HG03432 (cell line): ENCODE measurements around the gene RTKN.
"Not testable (repeated sequence)": the region's sequence is repeated elsewhere in the genome, so short reads cannot be mapped to it uniquely, and the experiment has no call there.

Source experiments
- ATAC-seq: cut with Tn5 transposase; IDR thresholded peaks from one replicate; pipeline ENCODE4 v1.9.1; 2021; ENCODE audit warnings: mild to moderate bottlenecking, moderate library complexity; ENCODE audit not compliant: unreplicated experiment

RTKN gene

DNA sequence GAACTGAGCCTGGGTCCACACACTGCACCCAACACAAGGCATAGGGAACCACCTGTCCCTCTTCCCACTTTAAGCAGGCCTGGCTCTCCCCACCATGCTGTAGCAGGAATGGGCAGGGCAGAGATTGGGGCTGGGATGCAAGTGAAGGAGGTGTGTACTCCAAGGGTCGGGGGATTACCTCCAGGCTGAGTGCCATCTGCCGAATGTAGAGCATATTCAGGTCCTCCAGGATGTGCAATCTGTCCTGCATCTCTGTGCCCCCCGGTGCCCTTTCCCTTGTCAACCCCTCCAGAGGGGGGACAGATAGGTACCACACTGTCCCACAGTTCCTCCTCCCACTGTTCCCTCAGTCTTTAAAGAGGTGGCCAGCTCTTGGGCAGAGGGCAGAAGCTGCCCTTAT, 2.4 kb downstream of the RTKN start:
- no peak for ATAC-seq

DNA sequence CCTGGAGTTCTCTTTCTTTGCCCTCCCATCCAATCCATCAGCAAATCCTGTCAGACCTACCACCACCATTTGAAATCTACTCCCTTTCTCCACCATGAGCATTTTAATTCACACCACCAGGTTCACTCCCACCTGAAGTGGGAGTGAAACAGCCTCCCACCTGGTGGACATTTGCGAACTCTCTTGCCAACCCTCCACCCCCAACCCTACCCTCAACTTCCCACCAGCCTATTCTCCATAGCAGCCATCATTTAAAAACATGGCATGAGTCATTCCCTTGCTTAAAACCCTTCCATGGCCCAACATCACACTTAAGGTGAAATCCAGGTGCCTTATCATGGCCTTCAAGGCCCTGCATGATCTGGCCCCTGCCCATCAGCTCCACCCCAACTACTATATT, 3.5 kb downstream of the RTKN start:
- ATAC-seq, result no peak

DNA sequence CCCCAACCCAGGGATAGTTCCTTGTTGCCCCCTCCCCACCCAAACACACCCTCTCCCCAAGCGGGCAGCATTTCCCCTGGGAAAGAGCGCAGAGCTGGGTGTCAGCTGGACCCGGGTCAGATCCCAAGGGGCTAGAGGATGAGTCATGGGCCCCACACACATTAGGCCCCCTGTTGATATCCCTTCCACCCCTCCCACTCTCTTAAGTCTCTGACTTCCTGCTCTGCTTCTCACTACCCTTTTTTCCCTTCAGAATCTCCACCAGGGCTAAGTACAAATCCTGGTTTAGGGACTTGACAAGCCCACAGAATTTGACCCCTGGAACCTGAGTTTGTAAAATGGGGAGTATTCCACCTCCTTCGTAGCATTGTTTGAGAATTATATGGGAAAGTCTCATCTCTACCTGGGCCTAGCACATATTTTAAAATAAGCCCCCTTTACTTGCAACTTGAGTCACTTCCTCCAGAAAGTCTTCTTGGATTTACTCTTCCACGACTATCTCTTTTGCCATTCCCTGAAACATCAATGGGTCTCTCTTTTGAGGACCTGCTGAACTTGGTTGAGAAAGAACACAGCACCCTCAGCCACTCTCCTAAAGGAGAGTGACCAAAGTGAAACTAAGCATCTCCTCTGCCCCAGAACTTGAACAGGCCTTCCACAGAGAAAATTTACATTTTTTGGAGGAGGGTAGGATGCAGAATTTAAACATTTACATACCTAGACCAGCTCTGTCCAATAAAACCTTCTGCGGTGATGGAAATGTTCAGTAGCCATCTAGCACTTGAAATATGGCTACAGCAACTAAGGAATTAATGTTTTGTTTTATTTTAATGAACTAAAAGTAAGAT, 4.7 kb downstream of the RTKN start:
- ATAC-seq, result no peak

DNA sequence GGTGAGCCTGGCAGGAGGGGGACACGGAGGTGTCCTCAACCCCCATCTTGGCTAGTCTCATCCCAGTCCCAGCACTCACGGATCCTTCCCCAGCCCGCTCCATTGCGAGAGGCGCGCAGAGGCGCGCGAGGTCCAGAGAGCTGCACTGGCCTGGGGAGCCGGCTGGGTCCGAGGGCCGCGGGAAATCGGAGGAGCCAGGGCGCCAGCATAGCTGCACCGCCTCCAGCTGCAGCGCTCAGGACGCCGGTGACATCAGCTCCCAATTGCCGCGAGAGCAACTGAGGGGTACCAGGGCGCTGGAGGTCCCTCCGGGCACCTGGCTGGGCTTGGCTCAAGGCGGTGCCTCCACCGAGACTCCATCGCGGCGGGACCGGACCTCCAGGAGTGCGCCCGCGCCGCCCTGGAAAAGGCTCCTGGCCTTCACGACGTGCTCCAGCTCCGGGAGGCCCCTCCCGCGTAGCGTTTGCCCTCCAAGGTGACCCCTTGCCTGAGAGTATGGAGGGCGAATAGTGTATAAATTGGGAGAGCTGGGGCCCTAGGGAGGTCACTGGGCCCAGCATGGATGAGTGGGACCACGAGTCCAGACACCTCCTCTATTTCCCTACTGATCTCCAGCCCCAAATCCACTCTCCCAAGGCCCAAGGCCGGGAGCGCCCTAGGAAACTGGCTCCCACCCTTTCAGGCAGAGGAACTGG, 5.5 kb downstream of the RTKN start:
- no peak for ATAC-seq

DNA sequence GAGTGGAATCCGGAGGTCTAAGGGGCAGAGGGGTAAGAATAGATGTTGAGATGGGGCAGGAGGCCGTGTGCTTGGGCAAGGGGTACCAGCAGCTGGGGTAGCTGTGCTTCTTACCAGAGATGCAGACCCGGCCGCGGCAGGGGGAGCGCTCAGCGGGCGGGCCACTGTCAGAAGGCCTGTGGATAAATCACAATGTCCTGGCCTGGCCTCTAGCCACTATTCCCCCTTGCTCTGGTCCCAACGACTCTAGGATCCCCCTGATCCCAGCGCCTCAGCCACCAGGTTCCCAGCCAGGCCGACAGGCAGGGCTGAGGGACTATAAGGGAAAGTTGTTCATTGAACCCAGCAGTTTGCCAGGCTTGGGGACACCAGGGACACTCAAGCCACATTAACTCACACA, 11.2 kb downstream of the RTKN start:
- ATAC-seq, result no peak

DNA sequence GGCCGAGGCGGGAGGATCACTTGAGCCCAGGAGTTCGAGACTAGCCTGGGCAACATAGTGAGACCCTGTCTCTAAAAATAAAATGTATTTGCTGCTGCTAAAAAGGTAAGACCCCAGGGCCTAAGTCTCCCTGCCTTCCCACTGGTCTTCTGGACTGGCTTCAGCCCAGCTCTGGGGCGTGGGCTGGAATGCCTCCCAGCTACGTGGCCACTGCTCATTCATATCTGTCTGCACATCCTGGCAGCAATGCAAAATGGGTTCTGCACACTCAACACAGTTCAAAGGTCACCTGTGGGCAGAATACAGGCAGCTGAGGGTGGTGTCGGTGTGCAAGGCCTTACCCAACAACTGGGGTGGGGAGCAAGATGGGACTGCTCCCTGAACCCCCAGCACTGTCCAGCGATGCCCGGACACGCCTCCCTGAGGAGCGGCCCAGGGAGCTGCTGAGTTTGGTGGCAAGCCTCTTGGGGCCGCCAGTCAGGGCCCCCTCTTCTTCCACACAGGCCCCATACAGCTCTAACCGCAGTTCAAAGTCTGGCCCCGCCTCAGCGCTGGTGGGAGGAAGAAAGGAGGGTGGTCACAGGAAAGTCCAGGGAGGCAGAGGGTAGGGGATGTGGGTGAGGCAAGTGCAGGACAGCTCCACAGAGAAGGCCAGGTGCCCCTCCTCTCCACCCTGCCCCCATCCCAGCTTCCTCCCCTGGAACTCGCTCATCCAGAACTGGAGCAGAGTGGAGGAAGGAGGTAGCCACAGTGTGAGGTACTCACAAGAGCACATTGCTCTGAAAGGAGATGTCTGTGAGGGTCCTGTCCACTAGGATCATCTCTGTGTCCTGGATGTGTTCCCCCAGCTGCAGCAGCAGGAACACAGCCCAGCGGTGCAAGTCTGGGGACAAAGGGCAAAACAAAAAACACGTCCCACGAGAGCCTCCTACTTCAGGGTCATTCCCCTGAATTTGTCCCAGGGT, 12.0 kb downstream of the RTKN start:
- no peak for ATAC-seq

DNA sequence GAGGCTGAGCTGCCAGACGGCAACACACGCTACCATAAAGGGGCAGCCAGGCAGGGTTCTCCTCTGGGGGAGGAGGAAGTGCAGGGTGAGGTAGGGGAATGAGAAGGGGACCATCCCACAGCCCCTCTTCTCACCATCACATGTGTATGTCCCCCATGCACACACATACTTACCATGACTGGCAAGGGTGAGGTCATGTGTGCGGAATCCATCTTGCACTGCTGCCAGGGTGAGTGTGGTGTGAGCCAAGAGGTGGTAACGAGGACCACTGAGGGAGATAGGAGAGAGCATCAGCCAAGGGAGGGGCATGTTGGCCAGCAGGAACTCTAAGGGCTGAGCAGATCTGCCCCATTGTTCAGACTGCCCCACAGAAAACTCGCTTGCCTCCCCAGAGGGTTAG, 13.1 kb downstream of the RTKN start:
- ATAC-seq, result no peak

DNA sequence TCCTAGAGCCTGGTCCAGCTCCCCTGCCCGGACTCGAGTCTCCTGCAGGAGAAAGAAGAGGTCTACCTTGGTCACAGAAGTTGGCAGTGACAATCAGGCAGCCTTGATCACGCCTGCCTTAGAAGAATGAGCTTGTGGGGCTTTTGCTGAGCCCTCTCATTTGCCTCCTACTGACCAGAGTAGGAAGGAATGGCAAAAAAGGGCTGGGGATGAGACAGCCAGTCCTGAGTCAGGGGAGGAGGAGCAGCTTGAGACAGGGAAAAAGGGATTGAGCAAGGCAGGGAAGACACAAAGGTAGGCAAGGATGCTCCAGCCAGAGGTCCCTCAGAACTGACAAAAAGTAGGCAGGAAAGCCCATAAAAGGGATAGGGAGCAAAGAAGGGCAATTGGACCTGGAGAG, 14.2 kb downstream of the RTKN start:
- ATAC-seq, result no peak

DNA sequence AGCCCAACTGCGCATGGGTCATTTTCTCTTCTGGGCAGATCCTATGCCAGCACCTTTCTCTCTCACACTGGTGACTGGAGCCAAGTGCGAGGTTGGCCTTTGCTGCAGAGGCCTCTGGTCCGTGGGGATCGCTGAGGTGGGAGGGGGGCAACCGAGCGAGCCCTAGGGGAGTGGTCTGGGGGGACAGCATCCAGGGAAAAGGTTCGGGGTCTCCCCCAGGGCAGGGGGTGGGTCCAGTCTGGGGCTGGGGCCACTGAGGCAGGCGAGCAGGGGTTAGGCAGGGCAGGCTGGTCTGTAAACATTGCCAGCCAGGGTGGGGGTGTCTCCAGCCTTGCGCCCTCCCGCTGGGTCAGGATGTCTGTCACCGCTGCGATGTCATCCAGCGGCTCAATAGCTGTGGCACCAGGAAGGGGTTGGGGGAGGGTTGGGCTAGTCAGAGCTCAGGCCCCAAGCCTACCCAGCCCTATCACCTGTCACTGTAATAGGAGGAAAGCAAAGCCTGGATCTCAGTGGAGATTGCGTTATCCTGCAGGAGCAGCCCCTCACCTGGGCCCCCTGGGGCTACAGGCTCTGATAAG, 15.5 kb downstream of the RTKN start:
- no peak for ATAC-seq

DNA sequence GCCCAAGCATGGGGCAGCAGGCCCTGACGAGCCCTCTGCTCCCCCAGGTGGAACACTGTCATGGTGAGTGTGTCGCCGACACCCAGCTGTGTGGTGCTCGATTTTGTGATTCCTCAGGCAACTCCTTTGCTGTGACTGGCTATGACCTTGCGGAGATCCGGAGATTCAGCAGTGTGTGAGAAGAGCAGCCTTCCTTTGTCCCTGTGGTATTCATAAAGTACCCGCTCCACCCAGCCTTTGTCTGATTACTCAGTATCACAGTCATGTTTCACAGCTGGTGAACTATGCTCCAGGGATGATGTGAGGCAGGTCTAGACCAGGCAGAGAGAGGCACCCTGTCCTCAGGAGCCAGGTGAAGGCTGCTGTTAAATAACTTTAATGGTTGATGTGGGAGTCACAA, 16.2 kb downstream of the RTKN start:
- ATAC-seq, result no peak

DNA sequence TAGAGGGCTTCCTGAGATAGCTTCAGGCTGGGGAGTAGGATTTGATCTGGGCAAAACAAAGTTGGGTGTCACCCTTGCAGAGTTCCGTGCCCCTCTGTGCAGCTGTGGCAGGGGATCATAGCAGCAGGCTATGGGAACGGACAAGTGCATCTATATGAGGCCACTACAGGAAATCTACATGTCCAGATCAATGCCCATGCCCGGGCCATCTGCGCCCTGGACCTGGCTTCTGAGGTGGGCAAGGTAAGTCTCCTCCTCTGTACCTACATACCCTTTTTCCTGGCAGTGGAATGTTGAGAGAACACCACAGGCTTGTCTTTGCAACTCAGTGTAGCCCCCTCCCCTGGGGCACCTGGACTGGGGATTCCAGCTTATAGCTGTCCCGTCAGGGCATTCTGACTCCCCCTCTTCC, 16.7 kb downstream of the RTKN start:
- no peak for ATAC-seq

DNA sequence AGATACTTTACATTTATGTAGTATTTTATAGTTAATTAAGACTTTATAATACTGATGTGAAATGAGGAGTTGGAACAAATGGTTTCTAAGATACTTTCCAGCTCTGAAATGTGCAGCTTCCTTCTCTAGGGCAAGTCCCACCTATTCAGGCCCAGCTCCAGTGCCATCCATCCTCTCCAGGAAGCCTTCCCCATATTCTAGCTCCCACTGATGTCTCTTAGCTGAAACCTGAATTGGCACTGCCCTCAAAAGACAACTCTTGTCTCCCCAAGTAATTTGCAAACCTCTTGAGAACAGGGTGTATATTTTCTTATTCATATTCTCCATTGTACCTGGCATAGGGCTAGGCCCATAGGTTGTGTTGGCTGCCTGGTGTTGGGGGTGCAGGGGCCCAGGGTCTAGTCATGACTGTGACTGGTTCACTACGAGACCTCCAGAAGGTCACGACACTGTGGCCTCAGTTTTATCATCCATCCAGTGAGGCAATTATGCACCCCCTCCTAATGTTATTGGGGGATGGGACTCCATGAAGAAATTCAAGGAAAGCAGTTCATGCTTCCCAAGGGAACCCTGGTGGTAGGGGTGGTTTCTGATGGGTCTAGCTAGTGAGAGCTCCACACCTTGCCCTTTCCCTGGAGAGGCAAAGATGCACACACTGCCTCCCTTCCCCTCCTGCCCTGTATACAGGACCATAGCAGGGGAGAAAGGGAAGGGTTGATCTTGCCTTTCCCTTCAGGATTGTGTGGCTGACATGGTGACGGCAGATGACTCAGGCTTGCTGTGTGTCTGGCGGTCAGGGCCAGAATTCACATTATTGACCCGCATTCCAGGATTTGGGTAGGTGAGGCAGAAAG, 17.4 kb downstream of the RTKN start:
- no peak for ATAC-seq

DNA sequence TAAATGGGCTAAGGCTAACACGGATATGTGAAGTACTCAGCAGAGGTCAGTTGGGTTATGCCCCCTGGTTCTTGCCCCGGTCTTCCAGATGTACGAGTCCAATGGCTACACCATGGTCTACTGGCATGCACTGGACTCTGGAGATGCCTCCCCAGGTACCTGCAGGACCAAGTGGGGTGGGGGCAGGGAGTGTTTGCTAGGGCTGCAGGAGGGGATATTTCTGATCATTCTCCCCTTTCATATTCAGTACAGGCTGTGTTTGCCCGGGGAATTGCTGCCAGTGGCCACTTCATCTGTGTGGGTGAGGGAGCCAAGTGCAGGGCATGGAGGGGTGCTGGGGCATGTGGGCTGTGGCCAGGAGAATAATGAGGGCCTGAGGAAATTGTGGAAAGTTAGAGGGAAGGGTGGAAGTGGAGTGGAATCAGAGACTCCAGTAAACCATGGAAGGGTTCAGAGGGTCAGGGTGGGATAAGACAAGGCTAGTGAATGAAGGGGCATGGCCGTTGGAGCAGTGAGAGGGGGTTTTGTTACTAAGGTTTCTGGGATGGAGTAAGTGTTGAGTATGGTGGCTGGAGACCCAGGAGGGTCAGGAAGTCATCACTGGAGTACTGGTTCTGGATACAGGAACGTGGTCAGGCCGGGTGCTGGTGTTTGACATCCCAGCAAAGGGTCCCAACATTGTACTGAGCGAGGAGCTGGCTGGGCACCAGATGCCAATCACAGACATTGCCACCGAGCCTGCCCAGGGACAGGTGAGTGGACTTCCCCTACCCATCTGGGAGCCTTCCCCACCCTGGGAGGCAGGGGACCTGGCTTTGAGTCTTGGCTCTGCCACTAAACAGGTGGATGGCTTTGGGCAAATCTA, 18.3 kb downstream of the RTKN start:
- no peak for ATAC-seq

DNA sequence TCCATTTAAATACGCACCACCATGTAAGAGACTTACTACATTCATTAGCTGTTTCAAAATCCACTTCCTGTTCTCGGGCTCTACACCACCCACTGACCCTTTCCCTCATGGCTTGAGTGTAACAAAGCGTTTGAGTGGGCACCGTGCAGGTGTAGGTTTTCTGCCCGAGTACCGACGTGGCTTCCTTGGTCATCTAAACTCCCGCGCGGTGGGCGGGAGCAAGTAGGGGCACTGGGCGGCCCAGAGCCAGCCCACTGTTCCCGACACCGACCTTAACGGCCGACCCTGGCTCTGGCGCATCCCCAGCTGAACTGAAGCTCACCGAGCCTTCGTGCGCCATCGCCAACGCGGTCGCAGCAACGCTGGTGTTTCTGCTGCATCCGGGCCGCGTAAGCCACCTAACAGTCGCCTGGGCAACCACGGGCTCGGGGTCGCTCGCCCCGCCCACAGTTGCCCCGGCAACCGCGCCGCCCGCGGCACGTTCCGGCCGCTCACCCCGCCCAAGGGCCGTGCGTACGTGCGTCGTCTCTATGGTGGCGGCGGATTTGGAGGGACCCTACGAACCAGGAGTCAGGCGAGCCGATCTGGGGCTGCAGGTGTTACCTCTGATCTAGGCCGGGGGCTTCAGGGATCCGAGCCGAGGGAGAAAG, 20.4 kb downstream of the RTKN start, which contains the start of the genes C2orf81 and WDR54:
TSS of gene C2orf81 (minus strand) at position 399 of the 650 bp plus-strand sequence. CDS start at position 340, 59 bp downstream.
TSS of gene WDR54 (plus strand) at position 510 of the 650 bp plus-strand sequence. CDS start 424 bp downstream, outside the sequence.
- ATAC-seq, result peak; percentile 96

DNA sequence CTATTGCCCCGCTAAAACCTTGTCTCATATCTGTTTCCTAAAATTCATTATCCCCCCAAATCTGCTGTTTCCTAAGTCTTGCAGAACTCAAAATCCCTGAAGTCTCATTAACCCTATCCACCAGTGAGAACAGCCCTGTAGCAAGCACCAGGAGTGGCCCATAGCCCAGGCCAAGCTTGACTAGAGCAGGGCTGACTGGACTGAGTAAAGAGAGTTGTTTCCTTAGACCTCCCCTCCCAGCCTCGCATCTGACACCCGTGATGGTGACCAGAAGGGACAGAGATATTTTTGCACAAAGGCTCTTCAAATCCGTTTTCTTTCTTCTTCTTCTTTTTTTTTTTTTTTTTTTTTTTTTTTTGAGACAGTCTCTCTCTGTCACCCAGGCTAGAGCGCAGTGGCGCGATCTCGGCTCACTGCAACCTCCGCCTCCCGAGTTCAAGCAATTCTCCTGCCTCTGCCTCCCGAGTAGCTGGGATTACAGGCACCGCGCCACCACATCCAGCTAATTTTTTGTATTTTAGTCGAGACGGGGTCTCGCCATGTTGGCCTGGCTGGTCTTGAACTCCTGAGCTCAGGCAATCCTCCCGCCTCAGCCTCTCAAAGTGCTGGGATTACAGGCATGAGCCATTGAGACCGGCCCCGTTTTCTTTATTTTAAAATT, 21.2 kb downstream of the RTKN start:
- ATAC-seq, result not testable (repeated sequence)

DNA sequence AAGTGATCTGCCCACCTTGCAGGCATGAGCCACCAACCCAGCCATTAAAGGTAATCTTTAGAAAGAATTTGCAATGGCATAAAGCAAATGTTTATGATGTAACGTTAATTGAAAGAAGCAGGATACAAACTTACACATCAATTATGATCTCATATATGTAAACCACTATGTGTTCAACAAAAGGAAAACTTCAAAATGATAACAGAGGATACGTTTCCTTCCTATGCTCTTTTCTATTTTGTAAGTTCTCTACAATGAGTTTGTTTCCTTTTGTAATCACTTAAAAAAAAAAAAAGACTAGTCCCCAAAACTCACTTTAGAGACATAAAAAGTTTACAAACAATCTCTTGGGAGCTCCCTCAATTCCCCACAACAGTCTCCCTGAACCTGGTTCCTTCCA, 21.7 kb downstream of the RTKN start:
- ATAC-seq, result no peak

DNA sequence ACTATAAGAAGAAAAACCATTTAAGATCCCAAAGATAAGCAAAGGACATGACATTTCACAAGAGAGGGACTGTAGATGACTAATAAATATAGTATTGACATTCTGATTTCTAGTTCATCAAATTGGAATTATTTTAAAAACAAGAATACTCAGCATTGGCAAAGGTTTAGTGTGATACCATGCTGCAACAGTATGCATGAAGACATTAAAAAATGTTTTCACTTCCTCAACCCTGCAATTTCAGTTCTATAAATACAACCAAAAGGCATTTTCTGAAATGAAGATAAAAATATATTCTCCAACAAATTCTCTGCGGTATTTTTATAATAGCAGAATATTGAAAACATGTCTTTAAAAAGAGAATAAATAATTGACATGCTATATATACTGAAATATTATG, 22.4 kb downstream of the RTKN start:
- ATAC-seq, result no peak

DNA sequence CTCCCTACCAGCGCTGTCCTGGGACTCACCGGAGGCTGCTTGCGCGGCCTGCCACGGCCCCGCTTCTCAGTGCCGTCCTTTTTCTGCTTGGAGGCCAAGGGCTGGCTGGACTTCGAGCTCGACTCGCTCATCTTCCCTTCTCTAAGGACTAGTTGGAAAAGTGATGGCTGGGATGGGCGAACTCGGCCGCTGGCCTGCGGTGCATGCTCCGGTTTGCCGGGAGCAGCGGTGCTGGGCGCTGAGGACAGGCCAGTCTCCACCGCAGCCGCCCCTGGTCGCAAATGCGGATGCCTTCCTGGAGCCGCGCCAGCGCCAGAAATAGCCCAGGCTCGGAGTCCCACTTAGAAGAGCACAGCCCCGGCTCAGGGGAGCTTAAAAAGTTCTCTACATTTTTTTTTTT, 23.4 kb downstream of the RTKN start:
- no peak for ATAC-seq
